HG03175 (cell line): ENCODE data around the gene LRMDA.
A peak's percentile ranks its signal among the peaks of the same experiment; 100 is the strongest.
"Not testable (repeated sequence)": the region's sequence is repeated elsewhere in the genome, so short reads cannot be mapped to it uniquely, and the experiment has no call there.

ENCODE experiments used
- ATAC-seq: cut with Tn5 transposase; IDR thresholded peaks from one replicate; pipeline ENCODE4 v1.9.1; 2021; ENCODE audit warnings: mild to moderate bottlenecking, moderate library complexity; ENCODE audit not compliant: unreplicated experiment

LRMDA gene

DNA sequence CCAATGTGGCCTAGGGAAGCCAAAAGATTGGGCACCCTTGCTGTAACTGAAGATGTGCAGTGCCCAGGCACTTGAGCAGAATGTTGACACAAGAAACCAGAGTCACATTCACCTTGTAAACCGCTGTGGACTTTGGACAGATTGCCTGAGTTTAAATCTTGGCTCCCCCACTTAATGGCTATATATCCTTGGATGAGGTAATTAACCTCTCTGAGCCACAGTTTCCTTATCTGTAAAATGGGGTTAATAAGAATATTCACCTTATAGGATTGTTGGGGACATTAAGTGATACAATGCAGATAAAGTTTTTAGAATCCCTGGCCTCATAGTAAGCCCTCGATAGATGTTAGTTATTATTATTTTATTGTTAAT lies 331.0 kb downstream of the LRMDA start:
- no peak for ATAC-seq

DNA sequence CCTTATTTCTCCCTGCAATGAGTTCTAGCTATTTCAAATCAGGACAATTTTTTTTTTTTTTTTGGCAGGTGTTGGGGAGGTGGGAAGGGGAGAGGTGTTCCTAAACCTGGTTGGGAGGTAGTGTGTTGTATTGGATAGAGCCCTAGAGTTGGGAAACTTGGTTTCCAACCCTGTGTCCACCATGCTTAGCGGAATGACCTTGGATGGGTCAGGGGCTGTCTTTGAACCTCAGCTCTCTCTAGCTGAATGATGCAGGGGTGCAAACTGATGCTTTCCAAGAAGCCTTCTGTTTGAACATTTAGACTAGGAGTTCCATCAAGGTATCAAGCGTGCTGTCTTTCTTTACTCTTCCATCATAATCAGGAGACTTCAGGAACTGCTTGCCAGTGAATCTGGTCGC lies 332.2 kb downstream of the LRMDA start:
- no peak for ATAC-seq

- no peak for ATAC-seq
Measured at GRCh38 chr10:75764974-75765788, 333.8 kb downstream of the LRMDA start.

GRCh38 chr10:75765789-75766096 lies 334.3 kb downstream of the LRMDA start:
- no peak for ATAC-seq

DNA sequence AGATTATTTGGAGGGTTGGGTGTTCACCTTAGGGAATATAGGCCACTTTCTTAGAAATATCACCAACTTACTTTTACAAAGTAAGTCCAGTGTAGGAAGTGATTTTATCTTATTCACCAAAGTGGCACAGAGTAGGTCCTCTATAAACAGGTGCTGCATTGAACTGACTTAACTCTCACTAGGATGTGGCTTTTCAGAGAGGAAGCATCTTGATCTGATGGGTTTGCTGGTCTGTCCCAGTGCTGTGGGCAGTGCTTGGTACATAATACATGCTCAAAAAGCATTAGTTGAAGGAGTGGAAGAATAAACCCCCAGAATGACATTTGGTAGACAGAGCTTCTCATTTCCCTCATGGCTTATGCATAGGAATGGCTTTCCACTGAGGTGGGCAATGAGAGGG lies 334.7 kb downstream of the LRMDA start:
- ATAC-seq = no peak

- not testable (repeated sequence) for ATAC-seq
Measured at GRCh38 chr10:75766752-75767151, 335.3 kb downstream of the LRMDA start.

DNA sequence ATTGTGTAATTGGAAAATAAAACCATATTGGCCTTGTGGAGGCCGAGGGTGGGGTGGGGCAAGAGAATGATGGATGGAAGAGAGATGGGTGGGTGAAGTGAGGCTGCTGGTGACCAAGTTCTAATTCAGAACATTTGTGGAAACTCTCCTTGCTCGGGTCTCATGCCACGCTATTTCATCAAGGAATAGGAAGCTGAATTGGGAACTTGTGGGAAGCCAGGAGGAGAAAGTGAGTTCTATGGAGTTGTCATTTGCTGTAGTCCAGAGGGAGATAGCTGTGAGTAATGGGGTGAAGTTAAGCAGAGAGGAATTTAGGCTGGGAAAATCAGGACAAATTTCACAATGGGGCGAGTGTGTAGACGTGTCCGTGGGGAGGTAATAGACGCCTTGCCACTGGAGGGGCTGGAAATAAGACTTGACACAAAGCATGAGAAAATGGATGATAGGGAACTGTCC lies 339.2 kb downstream of the LRMDA start:
- ATAC-seq = no peak

DNA sequence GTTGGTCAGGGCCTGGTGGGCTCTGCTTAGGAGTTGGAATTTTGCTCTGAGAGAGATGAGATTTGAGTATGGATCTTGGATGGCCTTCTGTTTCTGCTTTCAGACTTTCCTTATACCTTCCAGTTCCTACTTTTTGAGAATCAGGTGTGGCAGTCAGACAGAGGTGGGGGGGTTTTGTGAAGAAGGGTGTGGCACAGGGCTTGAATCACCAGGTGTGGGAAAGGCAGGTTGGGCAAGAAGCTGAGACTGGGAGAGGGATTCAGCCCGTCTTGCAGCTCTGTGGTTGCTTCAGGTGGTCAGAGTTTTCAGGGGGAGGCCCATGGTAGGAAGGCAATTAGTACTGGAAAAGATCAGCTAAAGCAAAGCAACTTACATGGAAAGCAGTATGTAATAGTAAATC lies 340.2 kb downstream of the LRMDA start:
- no peak for ATAC-seq

GRCh38 chr10:75772153-75772887 lies 340.9 kb downstream of the LRMDA start:
- peak; percentile 64 for ATAC-seq

DNA sequence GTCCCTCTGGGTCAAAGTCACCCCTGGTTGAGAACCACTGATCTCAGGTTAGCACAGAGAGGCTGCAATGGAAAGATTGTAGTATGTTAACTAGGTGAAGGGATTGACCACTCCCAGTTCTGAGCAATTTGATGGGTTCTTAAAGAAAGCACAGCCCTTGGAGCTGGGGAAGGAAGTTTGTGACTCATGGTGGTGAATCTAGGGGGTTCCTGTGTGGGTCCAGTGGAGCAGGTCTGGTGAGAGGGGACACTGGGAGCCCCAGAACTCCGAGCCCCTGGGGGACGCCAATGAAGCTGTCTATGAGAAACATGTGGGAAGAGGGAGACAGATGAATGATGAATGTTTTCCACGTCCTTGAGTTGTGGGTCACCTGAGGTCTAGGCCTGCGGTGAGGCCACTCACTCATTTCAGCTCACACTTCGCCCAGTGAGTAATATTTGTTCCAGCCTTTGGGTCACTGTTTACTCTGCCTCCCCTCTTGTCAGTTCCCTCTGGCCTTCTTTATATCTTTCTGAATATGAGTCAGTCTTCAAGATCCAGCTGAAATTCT lies 341.9 kb downstream of the LRMDA start:
- ATAC-seq = no peak

GRCh38 chr10:75773813-75774782 lies 342.7 kb downstream of the LRMDA start:
- ATAC-seq = no peak

DNA sequence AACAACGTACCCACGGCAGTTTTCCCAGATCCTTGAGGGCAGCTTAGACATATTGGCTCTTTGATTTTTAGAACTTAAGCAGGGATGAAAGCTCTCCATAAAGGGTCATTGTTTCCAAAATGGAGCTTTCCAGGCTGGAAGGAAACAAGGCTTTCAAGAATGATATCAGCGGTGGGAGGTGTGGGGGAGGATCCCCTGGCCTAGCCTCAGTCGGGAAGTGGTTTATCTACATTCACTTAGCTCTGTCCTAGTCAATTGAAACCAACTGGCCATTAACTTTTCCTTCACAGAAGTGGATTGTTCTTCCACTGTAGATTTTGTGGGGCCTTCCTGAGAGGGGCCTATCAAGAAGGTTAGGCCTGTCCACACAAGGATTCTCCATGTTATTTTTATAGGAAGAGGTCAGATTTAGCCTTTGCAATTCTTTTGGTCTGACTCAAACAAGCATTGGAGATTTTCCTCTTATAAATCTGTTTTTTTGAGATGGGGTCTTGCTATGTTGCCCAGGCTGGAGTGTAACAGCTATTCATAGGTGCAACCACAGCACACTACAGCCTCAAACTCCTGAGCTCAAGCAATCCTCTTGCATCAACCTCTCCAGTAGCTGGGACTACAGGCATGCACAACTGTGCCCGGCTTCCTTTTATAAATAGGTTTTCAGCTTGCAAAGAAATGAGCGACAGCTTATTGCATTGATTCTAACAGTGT lies 343.5 kb downstream of the LRMDA start:
- ATAC-seq = no peak

- no peak for ATAC-seq
Measured at GRCh38 chr10:75776738-75777504, 345.5 kb downstream of the LRMDA start.

GRCh38 chr10:75778665-75779064 lies 347.2 kb downstream of the LRMDA start:
- no peak for ATAC-seq

DNA sequence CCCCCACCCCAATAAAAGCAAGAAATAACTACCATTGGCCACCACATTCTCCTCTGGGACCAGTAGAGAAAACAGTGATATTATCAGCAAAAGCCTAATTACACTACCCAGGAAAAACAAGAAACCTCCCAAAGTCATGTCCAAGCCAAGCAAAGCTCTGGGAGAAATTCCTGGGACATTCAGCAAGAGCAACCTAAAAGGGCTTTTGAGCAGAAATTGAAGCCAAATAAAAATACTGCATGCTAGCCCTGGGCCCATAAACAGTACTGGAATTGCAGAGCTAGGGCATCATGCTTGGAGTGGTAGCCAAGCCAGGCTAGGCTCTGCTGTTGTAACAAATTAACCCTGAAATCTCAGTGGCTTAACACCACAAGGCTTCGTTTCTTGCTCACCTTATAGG lies 347.9 kb downstream of the LRMDA start:
- no peak for ATAC-seq

GRCh38 chr10:75782463-75783248 lies 351.2 kb downstream of the LRMDA start:
- ATAC-seq = no peak

DNA sequence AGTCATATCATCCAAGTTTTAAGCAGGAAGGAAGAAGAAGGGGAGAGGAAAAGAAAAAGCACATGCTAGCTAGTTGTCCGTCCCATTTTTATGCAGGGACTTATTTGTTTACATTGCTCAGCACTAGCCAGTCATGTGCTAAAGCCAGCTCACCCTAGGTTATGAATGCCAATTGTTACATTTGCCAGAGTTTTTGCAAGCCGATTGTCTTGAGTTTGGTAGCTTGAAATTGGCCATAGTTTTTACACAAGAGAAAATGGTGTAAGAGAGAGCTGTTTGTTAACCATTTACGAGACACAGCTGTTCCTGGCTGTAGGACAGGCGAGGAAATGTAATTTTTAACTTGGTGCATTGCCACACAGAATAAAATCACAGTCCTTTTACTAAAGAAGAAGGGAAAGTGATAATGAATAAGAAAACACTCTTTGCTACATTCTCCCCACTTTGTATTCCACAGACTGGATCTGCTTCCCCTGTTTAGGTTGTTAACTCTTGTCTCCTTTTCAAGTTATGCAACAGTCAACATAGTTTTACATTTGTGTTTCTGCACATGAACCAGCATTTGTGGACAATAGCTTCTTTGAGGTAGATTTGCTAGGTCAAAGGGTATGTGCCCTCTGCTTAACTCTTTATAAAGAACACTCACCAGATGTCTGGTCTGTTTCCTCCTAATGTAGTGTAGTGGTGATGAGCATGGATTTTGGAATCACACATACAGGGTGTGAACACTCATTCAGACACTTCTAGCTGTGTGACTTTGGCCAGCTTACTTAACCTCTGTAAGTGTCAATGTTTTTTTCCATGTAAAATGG lies 357.2 kb downstream of the LRMDA start:
- ATAC-seq = no peak

DNA sequence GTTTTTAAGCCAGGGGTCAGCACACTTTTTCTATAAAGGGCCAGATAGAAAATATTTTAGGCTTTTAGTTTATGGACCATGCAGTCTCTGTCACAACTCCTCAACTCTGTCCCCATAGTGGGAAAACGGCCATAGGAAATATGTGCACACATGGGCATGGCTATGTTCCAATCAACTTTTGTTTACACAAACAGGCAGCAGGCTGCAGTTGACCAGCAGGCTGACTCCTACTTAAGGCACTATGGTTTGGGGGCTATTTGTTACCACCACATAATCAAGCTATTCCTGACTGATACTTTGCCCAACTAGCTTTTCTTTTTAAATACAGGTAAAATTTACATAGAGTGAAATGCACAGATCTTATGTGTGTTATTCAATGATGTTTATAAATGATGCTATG lies 362.4 kb downstream of the LRMDA start:
- no peak for ATAC-seq
